Islet of Langerhans (tissue), 1 donor: Measurements from ENCODE around the gene ATG3.
"Not testable (repeated sequence)": the region's sequence is repeated elsewhere in the genome, so short reads cannot be mapped to it uniquely, and the experiment has no call there.

Experiments
- FAIRE-seq: peaks from one replicate; lab custom pipeline; 2011; peaks lifted over from hg19 to GRCh38; lab: Jason Lieb, UNC

The ATG3 gene

DNA sequence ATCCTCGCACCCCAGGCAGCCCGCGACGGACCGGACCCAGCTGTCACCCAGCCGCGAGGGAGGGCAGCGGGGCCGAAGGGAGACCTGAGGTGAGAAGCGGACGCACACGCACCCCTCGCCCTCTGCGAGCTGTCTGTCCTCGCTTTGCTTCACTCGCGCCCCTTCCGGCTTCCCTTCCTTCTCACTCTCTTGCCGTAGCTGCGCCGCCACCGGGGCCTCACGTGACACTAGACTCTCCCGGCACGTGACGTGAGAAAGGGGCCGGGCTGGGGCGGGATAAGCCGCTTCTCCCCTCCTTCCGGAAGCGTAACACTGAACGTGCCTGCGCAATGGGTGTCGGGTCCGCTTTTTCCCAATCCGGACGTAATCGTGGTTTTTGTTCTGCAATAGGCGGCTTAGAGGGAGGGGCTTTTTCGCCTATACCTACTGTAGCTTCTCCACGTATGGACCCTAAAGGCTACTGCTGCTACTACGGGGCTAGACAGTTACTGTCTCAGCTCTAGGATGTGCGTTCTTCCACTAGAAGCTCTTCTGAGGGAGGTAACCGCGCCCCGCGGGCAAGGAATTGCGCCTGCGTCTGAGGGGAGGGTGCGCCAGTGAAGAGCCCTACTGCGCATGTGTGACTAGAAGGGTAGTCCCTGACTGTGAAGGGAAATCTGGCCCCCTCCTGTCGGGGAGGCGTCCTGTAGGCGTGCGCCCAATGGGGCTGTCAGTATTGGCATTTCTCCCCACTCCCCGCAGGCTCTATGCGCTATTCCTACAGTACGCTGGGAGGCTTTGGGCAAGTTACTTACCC lies at the start of gene ATG3, which contains the start of gene SLC35A5:
Gene ATG3, minus strand, starts transcription at position 229 of the 796 bp plus-strand sequence. CDS start 434 bp downstream, outside the sequence.
Gene SLC35A5, plus strand, starts transcription at position 312 of the 796 bp plus-strand sequence. CDS start 1,359 bp downstream, outside the sequence.
- peak; percentile 49 for FAIRE-seq

DNA sequence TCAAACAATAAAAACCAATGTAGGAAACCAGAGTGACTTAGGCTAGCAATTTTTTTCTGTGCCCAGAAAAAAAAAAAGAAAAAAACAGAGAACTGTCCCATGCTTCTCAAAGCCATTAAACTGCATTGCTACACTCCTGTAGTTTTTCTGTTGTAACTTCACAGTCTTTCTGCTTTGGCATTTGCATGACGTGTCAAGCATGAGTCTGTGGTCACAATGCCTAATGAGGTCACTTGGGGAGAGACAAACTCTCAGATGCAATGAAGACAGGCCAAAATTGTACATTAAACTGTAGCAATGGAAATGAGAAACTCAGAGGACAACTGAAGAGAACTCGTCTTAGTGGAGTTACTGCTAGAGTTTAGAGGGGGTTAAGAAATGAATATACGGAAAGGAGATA lies 48.4 kb upstream of the ATG3 start:
- no peak for FAIRE-seq

DNA sequence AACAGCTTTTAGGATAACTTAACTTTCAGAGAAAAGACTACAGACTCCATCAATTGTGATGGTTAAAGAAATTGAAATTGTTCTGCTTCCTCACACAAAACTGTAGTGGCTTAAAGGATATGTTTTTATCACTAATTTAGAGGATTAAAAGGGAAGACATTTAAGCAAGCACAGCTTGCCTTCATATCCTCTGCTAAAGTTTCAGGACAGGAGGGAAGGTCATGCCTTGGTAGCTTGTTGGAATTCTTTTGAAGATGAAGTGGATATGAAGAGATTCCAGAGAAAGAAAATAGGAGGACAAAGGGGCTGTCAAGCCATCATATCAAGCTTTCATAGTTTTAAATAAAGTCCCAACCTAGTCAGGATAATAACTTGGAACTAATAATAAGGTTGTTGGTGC lies 46.1 kb upstream of the ATG3 start:
- FAIRE-seq, result no peak

- no peak for FAIRE-seq
Observed at GRCh38 chr3:112606098-112606497, 44.3 kb upstream of the ATG3 start.

- peak; percentile 99 for FAIRE-seq
Observed at GRCh38 chr3:112605285-112605684, 43.5 kb upstream of the ATG3 start.

- FAIRE-seq, result no peak
Observed at GRCh38 chr3:112604536-112604935, 42.8 kb upstream of the ATG3 start.

DNA sequence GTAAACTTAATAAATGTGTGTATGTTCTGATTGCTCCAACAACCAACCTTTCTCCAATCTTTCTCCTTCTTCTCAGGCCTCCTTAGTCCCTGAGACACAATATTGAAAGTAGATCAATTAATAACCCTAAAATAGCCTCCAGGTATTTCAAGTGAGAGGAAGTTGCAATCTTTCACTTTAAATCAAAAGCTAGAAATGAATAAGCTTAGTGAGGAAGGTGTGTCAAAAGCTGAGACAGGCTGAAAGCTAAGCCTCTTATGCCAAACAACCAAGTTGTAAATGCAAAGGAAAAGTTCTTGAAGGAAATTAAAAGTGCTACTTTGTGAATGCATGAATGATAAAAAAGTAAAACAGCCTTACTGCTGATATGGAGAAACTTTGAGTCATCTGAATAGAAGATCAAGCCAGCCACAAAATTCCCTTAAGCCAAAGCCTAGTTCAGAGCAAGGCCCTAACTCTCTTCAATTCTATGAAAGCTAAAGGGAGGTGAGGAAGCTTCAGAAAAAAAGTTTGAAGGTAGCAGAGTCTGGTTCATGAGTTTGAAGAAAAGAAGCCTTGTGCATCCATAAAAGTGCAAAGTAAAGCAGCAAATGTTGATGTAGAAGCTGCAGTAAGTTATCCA lies 40.6 kb upstream of the ATG3 start:
- FAIRE-seq, result no peak

DNA sequence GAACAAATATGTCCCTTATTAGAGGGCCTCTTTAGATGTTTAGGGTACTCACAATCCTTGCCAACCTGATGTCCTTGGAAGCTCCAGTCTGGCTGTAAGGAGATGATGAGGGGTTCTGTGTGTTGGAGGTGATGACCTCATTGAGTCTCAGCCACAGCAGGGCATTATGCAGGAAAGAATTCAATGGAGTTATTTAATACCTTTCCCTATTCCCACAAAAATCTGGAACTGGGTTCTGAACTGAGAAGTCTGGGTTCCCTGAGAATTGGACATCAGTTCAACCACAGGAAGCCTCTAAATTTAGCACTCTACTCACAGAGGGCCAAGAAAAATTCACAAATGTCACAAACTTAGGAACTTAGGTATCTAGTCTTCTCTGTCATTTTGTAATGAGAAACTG lies 37.0 kb upstream of the ATG3 start:
- FAIRE-seq, result no peak

GRCh38 chr3:112597945-112598344 lies 36.2 kb upstream of the ATG3 start:
- FAIRE-seq, result no peak

DNA sequence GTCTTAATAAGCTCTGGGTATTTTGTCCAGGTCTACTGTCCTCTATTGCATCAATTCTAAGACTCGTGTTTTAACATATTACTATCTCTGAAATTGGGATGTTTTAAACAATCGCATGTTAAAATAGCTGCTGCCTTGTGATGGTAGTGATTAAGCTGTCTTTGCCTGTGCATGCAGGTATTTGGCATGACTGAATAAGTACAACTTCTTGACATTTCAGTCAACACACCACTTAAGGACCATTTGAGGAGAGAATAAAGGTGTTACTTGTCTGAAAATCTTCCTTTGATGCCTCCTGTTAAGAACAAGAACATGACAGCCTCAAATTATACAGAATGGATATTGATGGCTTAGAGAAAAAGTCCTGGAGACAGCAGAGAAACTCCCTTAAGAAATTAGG lies 33.1 kb upstream of the ATG3 start:
- FAIRE-seq, result no peak

- no peak for FAIRE-seq
Observed at GRCh38 chr3:112593258-112593657, 31.5 kb upstream of the ATG3 start.

DNA sequence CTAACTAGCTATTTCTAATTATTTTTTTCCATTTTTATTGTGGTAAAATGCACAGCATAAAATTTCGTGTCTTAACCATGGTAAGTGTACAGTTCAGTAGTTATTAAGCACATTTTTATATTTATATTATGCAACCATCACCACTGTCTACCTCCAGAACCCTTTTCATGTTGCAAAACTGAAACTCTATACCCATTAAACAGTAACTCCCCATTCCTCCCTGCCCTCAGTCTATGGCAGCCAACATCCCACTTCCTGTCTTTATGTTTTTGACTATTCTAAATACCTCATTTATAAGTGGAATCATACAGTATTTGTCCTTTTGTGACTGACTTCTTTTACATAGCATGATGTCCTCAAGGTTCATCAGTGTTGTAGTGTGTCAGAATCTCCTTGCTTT lies 25.6 kb upstream of the ATG3 start:
- no peak for FAIRE-seq

DNA sequence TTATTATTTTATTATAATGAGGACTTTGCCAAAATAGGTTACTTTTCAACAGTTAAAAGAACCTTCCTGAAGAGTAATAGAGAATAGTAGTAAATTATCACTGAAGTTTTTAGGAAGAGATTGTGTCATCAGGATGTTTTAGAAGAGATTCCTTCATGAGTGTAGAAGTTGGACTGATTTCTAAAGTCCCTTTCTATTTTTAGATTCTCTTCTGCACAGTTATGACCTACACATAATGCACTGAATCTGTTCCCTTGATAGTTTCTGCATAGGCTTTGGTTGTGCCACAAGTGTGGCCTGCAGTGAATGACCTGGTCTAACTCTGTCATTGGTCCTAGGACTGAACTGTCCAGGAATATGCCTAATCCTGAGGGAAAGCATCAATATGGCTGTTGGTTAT lies 24.0 kb upstream of the ATG3 start:
- no peak for FAIRE-seq

- no peak for FAIRE-seq
Observed at GRCh38 chr3:112583105-112583504, 21.3 kb upstream of the ATG3 start.

GRCh38 chr3:112582244-112582874 lies 20.6 kb upstream of the ATG3 start:
- peak; percentile 86 for FAIRE-seq

- FAIRE-seq, result no peak
Observed at GRCh38 chr3:112579697-112580096, 17.9 kb upstream of the ATG3 start.

DNA sequence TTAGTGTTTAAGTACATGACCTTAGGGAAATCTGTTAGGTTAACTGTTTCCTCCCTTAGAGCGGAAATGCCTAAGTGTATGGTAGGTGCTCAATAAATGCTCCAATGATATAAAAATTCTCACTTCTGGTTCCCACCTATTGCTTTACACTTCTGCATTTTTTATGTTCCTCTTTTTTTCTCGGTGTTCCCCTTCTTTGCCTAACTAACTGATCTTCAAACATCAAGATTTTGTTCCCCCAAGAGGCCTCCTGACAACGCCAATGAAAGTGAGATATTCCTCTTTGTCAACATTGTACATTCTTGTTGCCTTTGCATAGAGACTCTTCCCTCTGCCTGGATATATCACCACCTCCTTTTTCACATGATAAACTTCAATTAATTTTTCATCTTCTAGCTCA lies 17.5 kb upstream of the ATG3 start:
- FAIRE-seq, result no peak

DNA sequence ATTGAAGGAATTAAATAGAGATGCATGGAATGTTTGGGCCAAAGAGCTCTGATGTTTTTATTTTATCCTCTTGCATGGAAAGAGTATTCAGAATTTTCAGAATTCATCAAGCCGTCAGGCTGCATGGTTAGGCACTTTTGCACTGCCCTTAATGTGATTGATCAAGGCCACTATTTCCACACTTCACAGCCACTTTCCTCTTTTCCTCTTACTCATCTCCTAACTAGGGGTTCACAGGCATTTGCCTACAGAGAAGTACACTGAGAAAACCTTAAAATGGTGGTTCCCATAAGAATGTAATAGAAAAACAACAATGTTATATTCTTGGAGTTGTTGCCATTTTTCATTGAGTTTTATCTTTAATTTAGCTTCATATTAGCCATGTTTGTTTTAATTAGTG lies 10.9 kb upstream of the ATG3 start:
- FAIRE-seq, result no peak

- no peak for FAIRE-seq
Observed at GRCh38 chr3:112569265-112569664, 7.5 kb upstream of the ATG3 start.

- FAIRE-seq, result no peak
Observed at GRCh38 chr3:112568642-112569041, 6.9 kb upstream of the ATG3 start.

- no peak for FAIRE-seq
Observed at GRCh38 chr3:112564940-112565305, 3.2 kb upstream of the ATG3 start.

GRCh38 chr3:112564247-112564939 lies 2.6 kb upstream of the ATG3 start:
- FAIRE-seq, result not testable (repeated sequence)

GRCh38 chr3:112561484-112561733 lies 353 bp downstream of the ATG3 start:
- no peak for FAIRE-seq
